Measurements from ENCODE around the gene BHLHA9. TPM values are rescaled to one million over a fixed set of nuclear protein-coding genes. Genes with fewer than 3 reads are reported as not detected.

The BHLHA9 gene
- total RNA-seq, 2 experiments from 2014 or later: not detected

DNA sequence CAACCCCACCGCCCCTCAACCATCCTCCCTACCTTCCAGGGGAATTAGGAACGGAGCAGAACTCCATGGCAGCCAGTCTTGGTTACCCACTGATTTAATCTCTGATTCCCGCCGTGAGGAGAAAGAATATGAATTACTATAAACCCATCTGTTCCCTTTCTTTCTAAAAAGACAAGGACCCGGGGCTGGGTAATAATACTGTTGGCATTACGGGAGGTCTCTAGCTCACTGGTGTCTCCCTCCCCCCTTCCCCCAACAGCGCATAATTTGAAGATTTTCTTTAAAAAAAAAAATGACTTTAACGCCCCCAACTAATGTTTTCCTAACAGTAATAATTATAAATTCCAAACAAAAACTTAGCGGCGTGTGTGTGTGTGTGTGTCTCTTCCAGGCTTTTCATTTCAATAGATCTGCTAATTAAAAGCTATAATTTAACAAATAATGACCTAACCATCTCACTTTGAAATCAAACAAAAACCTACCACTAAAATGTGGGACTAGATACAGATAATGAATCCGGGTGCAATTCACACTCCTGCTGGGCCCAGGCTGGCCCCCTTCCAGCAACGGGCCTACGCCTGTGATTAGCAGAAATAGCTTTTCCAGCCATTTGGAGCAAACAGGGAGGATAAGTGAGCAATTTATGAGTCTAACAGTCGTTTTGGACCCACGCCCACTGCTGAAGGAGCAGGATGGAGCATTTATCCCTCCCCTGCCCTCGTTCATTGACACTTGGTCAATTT lies 18.2 kb upstream of the BHLHA9 start:
- peaks cover 2% of the 10 kb centered on the region for H3K9me3 Mint-ChIP-seq
- no peak overlapping the region for H3K4me3 Mint-ChIP-seq
- intact Hi-C loops (cut with micrococcal nuclease): no loop called here

DNA sequence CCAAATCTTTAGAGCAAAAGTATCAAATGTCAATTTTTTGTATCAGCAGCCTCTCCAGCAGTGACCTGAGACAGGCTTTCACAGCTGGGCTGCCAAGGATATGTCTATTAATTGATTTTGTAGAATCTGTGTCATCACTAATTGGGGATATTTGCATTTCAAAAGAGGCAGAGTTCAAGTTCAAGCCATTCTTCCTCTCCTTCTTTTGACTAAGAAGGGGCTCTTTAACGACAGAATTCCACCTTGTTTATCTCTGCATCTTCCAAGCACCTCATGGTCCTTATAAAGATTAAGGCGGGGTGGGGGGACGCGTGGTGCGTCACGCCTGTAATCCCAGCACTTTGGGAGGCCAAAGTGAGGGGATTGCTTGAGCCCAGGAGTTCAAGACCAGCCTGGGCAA lies 15.2 kb upstream of the BHLHA9 start:
- intact Hi-C loops (cut with micrococcal nuclease): no loop called here
- TF ChIP-seq, protein P1, sequence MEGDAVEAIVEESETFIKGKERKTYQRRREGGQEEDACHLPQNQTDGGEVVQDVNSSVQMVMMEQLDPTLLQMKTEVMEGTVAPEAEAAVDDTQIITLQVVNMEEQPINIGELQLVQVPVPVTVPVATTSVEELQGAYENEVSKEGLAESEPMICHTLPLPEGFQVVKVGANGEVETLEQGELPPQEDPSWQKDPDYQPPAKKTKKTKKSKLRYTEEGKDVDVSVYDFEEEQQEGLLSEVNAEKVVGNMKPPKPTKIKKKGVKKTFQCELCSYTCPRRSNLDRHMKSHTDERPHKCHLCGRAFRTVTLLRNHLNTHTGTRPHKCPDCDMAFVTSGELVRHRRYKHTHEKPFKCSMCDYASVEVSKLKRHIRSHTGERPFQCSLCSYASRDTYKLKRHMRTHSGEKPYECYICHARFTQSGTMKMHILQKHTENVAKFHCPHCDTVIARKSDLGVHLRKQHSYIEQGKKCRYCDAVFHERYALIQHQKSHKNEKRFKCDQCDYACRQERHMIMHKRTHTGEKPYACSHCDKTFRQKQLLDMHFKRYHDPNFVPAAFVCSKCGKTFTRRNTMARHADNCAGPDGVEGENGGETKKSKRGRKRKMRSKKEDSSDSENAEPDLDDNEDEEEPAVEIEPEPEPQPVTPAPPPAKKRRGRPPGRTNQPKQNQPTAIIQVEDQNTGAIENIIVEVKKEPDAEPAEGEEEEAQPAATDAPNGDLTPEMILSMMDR (IDR thresholded peaks at IDR 0.05): no peak
- CTCF ChIA-PET: interaction anchor here (1.2 kb wide), 1 partner anchor 375 kb away, joined by 3 read pairs; no protein-coding TSS in a partner anchor
- Mint-ChIP-seq H3K9me3 (no peaks in the 10 kb centered on the region), H3K27ac (no peak overlapping the region), H3K4me3 (no peak overlapping the region), H3K36me3 (ENCODE audit: low read depth) (no peaks in the 10 kb centered on the region), H3K27me3 (peaks cover 21% of the 10 kb centered on the region), H3K4me1 (ENCODE audit: low read depth) (peaks cover 20% of the 10 kb centered on the region)
- DNase-seq (no peak), ATAC-seq (no peak)
- POLR2A ChIA-PET: interaction anchor here (0.8 kb wide), 1 partner anchor 11 kb away, joined by 3 read pairs; no protein-coding TSS in a partner anchor

More for the DNA sequence above, 18.2 kb upstream of the BHLHA9 start:
- TF ChIP-seq, protein P1 (IDR thresholded peaks at IDR 0.05): no peak
- ChIA-PET CTCF (interaction anchor here (1.1 to 2.3 kb wide), 4 partner anchors 18 to 130 kb away, joined by 3 to 6 read pairs (median 4); partner anchors contain the start of gene BHLHA9), POLR2A (no interaction called here)
- no peak overlapping the region for H3K27ac Mint-ChIP-seq
- H3K36me3 Mint-ChIP-seq (ENCODE audit: low read depth): no peaks in the 10 kb centered on the region
- DNase-seq (no peak), ATAC-seq (no peak)
- H3K27me3 Mint-ChIP-seq: peaks cover 12% of the 10 kb centered on the region
- peaks cover 8% of the 10 kb centered on the region for H3K4me1 Mint-ChIP-seq (ENCODE audit: low read depth)

DNA sequence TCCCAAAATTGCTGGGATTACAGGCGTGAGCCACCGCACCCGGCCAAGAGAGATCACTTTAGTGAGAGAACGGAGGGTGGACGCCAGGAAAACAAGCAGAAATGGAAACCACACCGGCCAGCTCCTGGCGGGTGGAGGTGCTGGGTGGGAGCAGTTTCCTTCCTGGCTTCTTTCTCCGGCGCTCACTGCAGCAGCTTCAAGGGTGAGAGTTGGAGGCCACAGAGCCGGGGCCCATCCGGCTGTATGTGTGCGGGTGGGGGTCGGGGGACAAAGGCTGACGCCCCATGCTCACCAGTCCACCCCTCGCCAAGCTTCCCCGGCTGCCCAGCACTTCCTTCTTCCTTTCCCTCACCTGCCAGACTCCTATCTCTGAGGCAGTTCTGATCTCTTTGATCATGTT lies 13.5 kb upstream of the BHLHA9 start:
- no peak overlapping the region for H3K27ac Mint-ChIP-seq
- no peaks in the 10 kb centered on the region for H3K9me3 Mint-ChIP-seq
- ATAC-seq (no peak), DNase-seq (no peak)
- CTCF ChIA-PET: interaction anchor here (1.1 to 6.2 kb wide), 4 partner anchors 12 to 134 kb away, joined by 3 to 54 read pairs (median 4); no protein-coding TSS in a partner anchor
- no peaks in the 10 kb centered on the region for H3K36me3 Mint-ChIP-seq (ENCODE audit: low read depth)
- intact Hi-C loops (cut with micrococcal nuclease): no loop called here
- H3K4me3 Mint-ChIP-seq: no peak overlapping the region
- POLR2A ChIA-PET: no interaction called here
- H3K27me3 Mint-ChIP-seq: peaks cover 26% of the 10 kb centered on the region
- TF ChIP-seq, protein P1 (IDR thresholded peaks at IDR 0.05): no peak
- peaks cover 22% of the 10 kb centered on the region for H3K4me1 Mint-ChIP-seq (ENCODE audit: low read depth)

DNA sequence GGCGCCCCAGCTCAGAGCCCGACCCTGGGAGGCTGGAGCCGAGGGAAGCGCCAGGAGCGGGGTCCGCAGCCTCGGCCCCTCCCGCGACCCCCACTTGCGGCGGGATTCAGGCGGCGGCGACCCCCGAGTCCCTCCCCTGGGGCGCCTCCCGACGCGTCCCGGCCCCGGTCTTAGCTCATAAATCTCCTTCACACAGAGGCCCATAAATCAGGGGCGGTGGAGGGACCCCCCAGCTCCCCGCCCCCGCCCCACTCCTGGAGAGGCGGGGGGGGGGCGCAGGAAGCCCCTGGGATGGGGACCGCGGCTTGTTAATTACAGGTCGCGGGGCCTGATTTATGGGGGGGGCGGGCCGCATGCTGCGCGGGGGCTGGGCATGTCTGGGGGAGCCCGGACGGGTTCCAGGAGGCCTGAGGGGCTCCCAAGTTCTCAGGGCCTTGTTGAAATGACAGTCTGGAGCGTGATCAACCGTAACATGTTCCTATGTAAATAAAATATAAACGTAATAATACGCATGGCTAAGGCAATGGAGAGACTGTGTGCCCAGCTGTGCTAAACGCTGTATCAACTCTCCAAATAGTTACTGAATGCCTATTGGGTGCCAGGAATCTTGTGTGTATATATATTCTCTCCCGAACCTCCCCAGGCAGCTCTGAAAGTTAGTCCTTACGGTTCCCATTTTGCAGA lies 10.0 kb upstream of the BHLHA9 start:
- ATAC-seq (no peak), DNase-seq (no peak)
- Mint-ChIP-seq H3K9me3 (no peaks in the 10 kb centered on the region), H3K36me3 (ENCODE audit: low read depth) (no peaks in the 10 kb centered on the region), H3K27me3 (peaks cover 20% of the 10 kb centered on the region), H3K4me3 (no peak overlapping the region), H3K27ac (no peak overlapping the region), H3K4me1 (ENCODE audit: low read depth) (peaks cover 21% of the 10 kb centered on the region)
- ChIA-PET CTCF (interaction anchor here (0.7 to 6.2 kb wide), 18 partner anchors 9 to 414 kb away, joined by 3 to 54 read pairs (median 3); partner anchors contain the start of gene YWHAE), POLR2A (no interaction called here)
- TF ChIP-seq, protein P1 (IDR thresholded peaks at IDR 0.05): no peak
- intact Hi-C loops (cut with micrococcal nuclease): no loop called here

DNA sequence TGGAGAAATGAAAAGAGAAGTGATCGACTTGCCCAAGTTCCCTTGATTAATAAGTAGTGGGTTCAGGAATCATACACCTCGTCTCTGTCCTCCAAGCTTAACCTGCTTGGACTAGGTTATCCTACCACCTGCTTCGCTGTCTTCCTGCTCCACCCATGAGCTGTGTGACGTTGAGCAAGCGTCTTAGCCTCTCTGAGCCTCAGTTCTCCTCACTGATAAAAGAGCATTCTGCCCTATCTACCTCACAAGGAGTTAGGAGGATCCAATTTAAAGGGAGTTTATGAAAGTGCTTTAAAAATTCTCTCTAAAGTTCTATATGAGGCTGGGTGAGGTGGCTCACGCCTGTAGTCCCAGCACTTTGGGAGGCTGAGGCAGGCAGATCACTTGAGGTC lies 9.5 kb upstream of the BHLHA9 start:
- TF ChIP-seq, protein P1 (IDR thresholded peaks at IDR 0.05): no peak
- ATAC-seq (no peak), DNase-seq (no peak)
- peaks cover 21% of the 10 kb centered on the region for H3K4me1 Mint-ChIP-seq (ENCODE audit: low read depth)
- ChIA-PET POLR2A (no interaction called here), CTCF (interaction anchor here (1.4 to 6.2 kb wide), 4 partner anchors 54 to 139 kb away, joined by 4 to 54 read pairs (median 6); partner anchors contain the start of gene YWHAE)
- no peak overlapping the region for H3K27ac Mint-ChIP-seq
- H3K36me3 Mint-ChIP-seq (ENCODE audit: low read depth): no peaks in the 10 kb centered on the region
- H3K27me3 Mint-ChIP-seq: peaks cover 18% of the 10 kb centered on the region
- no peak overlapping the region for H3K4me3 Mint-ChIP-seq
- no peaks in the 10 kb centered on the region for H3K9me3 Mint-ChIP-seq
- intact Hi-C loops (cut with micrococcal nuclease): no loop called here

Data from activated CD8-positive, alpha-beta T cell treated with anti-CD3 and anti-CD28 coated beads for 36 hours (primary cell).